HepG2 (cell line): ENCODE results near the gene SYCE3. TPM values are rescaled to one million over a fixed set of nuclear protein-coding genes. Genes with fewer than 3 reads are reported as not detected.

Experiments
- ATF7-NPFF ChIP-seq: sonication (generic); formaldehyde crosslinking; IDR thresholded peaks from 2 replicates; pipeline ENCODE4 v1.8.1; 2023; ENCODE audit warnings: mild to moderate bottlenecking, low read depth, missing genetic modification reagents, moderate library complexity
- HMGXB3 ChIP-seq: sonication (generic); formaldehyde crosslinking; IDR thresholded peaks from 2 replicates; pipeline ENCODE4 v1.4.0; 2020; ENCODE audit warnings: missing genetic modification reagents, borderline replicate concordance
- KDM5A ChIP-seq: fragments of 200-600 bp; sonication (generic); IDR thresholded peaks from 2 replicates; pipeline ENCODE4 v1.7.0; 2018; ENCODE audit warnings: antibody characterized with exemption, mild to moderate bottlenecking, low read length, borderline replicate concordance
- KLF11 ChIP-seq: IDR thresholded peaks from 2 replicates; pipeline ENCODE4 v1.6.1; 2016; ENCODE audit warnings: missing compliant biosample characterization
- KLF6 ChIP-seq: IDR thresholded peaks from 2 replicates; pipeline ENCODE4 v1.8.0; 2016; ENCODE audit warnings: missing biosample characterization, missing genetic modification reagents
- MYNN ChIP-seq: sonication (generic); formaldehyde crosslinking; IDR thresholded peaks from 2 replicates; pipeline ENCODE4 v1.4.0; 2020; ENCODE audit warnings: mild to moderate bottlenecking, low read depth, missing genetic modification reagents
- NONO ChIP-seq, 2 experiments: fragments of 450-650 bp in 1 of 2; sonication (generic) in 1 of 2; formaldehyde crosslinking in 1 of 2; IDR thresholded peaks in 1 of 2; conservative IDR thresholded peaks in 1 of 2; 2 replicates each; pipeline versions ENCODE4 v1.6.1 to v1.8.0; 2017 to 2022; ENCODE audit warnings: mild to moderate bottlenecking in 1 of 2, missing genetic modification reagents in 1 of 2, moderate library complexity in 1 of 2
- RORA ChIP-seq: sonication (generic); formaldehyde crosslinking; IDR thresholded peaks from 2 replicates; pipeline ENCODE4 v1.5.0; 2020; ENCODE audit warnings: mild to moderate bottlenecking, missing genetic modification reagents, moderate library complexity
- RXRA ChIP-seq: sonication (generic); formaldehyde crosslinking; IDR thresholded peaks from 2 replicates; pipeline ENCODE4 v1.5.1; 2020; ENCODE audit warnings: missing genetic modification reagents
- SNRNP70 ChIP-seq: fragments of 200-400 bp; formaldehyde crosslinking; IDR thresholded peaks from 2 replicates; pipeline ENCODE4 v1.6.1; 2017; ENCODE audit warnings: mild to moderate bottlenecking, low read depth, low read length, moderate library complexity
- SYNCRIP ChIP-seq: fragments of 200-400 bp; formaldehyde crosslinking; IDR thresholded peaks from 2 replicates; pipeline ENCODE4 v1.6.1; 2018; ENCODE audit warnings: mild to moderate bottlenecking, low read depth, low read length; ENCODE audit not compliant: insufficient read depth
- TAF15 ChIP-seq: fragments of 200-400 bp; formaldehyde crosslinking; IDR thresholded peaks from one replicate; pipeline ENCODE4 v1.6.1; 2018; ENCODE audit warnings: mild to moderate bottlenecking, low read depth, low read length; ENCODE audit not compliant: poor library complexity, severe bottlenecking
- ZBTB33 ChIP-seq: sonication (generic); formaldehyde crosslinking; IDR thresholded peaks from 2 replicates; pipeline ENCODE4 v1.4.0; 2020; ENCODE audit warnings: missing genetic modification reagents
- ZBTB7B ChIP-seq: sonication (generic); formaldehyde crosslinking; IDR thresholded peaks from 2 replicates; pipeline ENCODE4 v1.4.0; 2020; ENCODE audit warnings: missing genetic modification reagents
- ZNF766 ChIP-seq: sonication (generic); formaldehyde crosslinking; IDR thresholded peaks from 2 replicates; pipeline ENCODE4 v1.5.0; 2020; ENCODE audit warnings: missing genetic modification reagents, borderline replicate concordance
- polyA plus RNA-seq, 8 experiments: library from polyadenylated mRNA; depleted of rRNA in 3 of 8; stranded (reverse) in 7 of 8; unstranded in 1 of 8; fragments of >200 nt; fragmentation: Illumina TruSeq in 4 of 8; extraction: Trizol in 4 of 8; gene quantifications; 2 replicates each; pipeline versions ENCODE4 v1.2.1 to v1.2.3, GENCODE V29; 2011 to 2016; ENCODE audit warnings: low read depth in 4 of 8, missing spikeins in 1 of 8, mixed read lengths in 1 of 8; ENCODE audit not compliant: insufficient read depth in 1 of 8
- total RNA-seq, 5 experiments: library from RNA; depleted of rRNA; stranded (reverse); fragments of >200 nt; fragmentation: Illumina TruSeq; extraction: Trizol; gene quantifications; 2 replicates each; pipeline ENCODE4 v1.2.3, GENCODE V29; 2016; ENCODE audit warnings: low read depth in 1 of 5
- TF ChIP-seq, protein P1 (sequence below): sonication (generic); IDR thresholded peaks from 2 replicates; pipeline ENCODE4 v1.6.1; 2016; ENCODE audit warnings: low read depth, borderline replicate concordance
- TF ChIP-seq, protein P2 (sequence below): sonication (generic); formaldehyde crosslinking; conservative IDR thresholded peaks from 2 replicates; pipeline ENCODE4 v1.8.0; 2022; ENCODE audit warnings: mild to moderate bottlenecking, moderate library complexity, missing genetic modification reagents

The SYCE3 gene
- total and polyA plus RNA-seq, 2 of the 13 experiments (the other 11 are each of a cell fraction or from before 2014, with no cell fraction given), result not detected

DNA sequence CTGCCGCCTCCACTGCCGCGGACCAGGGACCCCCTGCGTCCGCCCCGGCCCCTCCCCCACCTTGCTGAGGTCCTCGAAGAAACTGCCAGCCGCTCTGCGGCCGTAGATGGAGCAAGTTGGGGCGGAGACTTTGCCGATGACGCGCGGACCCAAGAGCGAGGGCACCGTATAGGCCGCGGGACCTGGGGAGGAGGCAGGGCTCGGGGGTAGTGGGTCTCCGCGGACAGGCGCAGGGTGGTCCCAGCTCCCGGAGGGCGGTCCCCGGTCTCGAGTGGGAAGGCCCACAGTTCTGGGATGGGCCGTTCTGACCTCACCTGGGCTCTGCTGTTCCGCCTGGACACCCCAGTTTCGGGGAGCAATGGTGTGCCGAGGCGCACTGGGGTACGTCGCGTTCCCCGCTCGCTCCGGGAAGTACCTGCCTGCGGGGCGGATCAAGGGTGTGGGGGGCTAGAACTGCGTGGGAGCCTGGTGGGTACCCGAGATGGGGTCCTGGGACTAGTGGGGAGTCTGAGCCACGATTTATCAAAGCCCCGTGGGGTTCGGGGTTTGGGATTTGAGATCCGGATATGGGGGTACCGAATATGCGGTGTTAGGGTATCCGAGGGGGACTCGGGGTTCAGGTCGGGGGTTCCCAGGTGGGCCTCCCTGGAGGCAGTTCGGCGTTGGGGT lies 31.7 kb downstream of the SYCE3 start (continued):
- TF ChIP-seq KLF6 (no peak), NONO (IDR thresholded peaks at IDR 0.05) (no peak), NONO (CRISPR knock-in tag; conservative IDR thresholded peaks at IDR 0.05) (peak; percentile 74), TAF15 (peak; percentile 94), SNRNP70 (no peak), MYNN (CRISPR knock-in tag) (no peak), ZBTB33 (CRISPR knock-in tag) (no peak), RORA (CRISPR knock-in tag) (no peak), SYNCRIP (no peak), ATF7-NPFF (CRISPR knock-in tag) (peak; percentile 65; the same call in 1 of the 2 replicates), RXRA (no peak; the same call in 1 of the 2 replicates), KDM5A (no peak), HMGXB3 (no peak), KLF11 (no peak), ZBTB7B (CRISPR knock-in tag) (no peak), ZNF766 (CRISPR knock-in tag) (no peak)
- TF ChIP-seq, protein P1, sequence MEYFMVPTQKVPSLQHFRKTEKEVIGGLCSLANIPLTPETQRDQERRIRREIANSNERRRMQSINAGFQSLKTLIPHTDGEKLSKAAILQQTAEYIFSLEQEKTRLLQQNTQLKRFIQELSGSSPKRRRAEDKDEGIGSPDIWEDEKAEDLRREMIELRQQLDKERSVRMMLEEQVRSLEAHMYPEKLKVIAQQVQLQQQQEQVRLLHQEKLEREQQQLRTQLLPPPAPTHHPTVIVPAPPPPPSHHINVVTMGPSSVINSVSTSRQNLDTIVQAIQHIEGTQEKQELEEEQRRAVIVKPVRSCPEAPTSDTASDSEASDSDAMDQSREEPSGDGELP, result no peak
- TF ChIP-seq, protein P2, sequence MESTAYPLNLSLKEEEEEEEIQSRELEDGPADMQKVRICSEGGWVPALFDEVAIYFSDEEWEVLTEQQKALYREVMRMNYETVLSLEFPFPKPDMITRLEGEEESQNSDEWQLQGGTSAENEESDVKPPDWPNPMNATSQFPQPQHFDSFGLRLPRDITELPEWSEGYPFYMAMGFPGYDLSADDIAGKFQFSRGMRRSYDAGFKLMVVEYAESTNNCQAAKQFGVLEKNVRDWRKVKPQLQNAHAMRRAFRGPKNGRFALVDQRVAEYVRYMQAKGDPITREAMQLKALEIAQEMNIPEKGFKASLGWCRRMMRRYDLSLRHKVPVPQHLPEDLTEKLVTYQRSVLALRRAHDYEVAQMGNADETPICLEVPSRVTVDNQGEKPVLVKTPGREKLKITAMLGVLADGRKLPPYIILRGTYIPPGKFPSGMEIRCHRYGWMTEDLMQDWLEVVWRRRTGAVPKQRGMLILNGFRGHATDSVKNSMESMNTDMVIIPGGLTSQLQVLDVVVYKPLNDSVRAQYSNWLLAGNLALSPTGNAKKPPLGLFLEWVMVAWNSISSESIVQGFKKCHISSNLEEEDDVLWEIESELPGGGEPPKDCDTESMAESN (CRISPR knock-in tag), result no peak
